Endothelial cell of umbilical vein (primary cell): ENCODE results near the gene OPRM1. TPM values are rescaled to one million over a fixed set of nuclear protein-coding genes. Genes with fewer than 3 reads are reported as not detected.
A peak's percentile ranks its signal among the peaks of the same experiment; 100 is the strongest.

Experiments
- BruUV-seq: library from RNA; stranded (reverse); fragments of 400-500 nt; replicated peaks from 2 replicates; lab custom pipeline; 2021; lab: Mats Ljungman, UMichigan
- CTCF ChIA-PET: fragments of 300-600, 350-600 bp; sonication (Branson Sonifier 250); formaldehyde crosslinking; loops from one replicate; lab custom pipeline; 2021; ENCODE audit warnings: antibody characterized with exemption, inconsistent platforms; lab: Charles Lee
- POLR2A ChIA-PET: fragments of 300-600, 350-600 bp; sonication (Branson Sonifier 250); formaldehyde crosslinking; loops from one replicate; lab custom pipeline; 2021; ENCODE audit warnings: antibody characterized with exemption, inconsistent platforms; lab: Charles Lee
- DNase-seq: peaks from one replicate; pipeline ENCODE4 v3.0.0-alpha.2; 2011; ENCODE audit warnings: low read depth, low spot score
- FAIRE-seq: peaks from 2 replicates; lab custom pipeline; 2011; peaks lifted over from hg19 to GRCh38; lab: Jason Lieb, UNC
- H2AFZ ChIP-seq: 2 replicates; pipeline ENCODE4 v1.6.0; 2012; ENCODE audit warnings: low read depth, low read length, control low read depth, inconsistent platforms
- H3K27ac ChIP-seq: 2 replicates; pipeline ENCODE4 v1.5.1; 2011; ENCODE audit warnings: low read depth, mild to moderate bottlenecking, control low read depth, low read length, moderate library complexity; ENCODE audit not compliant: insufficient read depth
- H3K27me3 ChIP-seq, 2 experiments: 2 replicates each; pipeline versions ENCODE4 v1.6.0 to v1.6.1; 2011; ENCODE audit warnings: low read length in 2 of 2, mixed read lengths in 1 of 2; ENCODE audit not compliant: control insufficient read depth in 2 of 2, insufficient read depth in 2 of 2
- H3K36me3 ChIP-seq, 2 experiments: 2 replicates in 1 of 2; 3 replicates in 1 of 2; pipeline ENCODE4 v1.5.1; 2011; ENCODE audit warnings: low read length in 2 of 2, mild to moderate bottlenecking in 1 of 2, moderate library complexity in 1 of 2; ENCODE audit not compliant: control insufficient read depth in 2 of 2, insufficient read depth in 2 of 2; ENCODE audit errors: extremely low read depth in 1 of 2
- H3K4me1 ChIP-seq: 3 replicates; pipeline ENCODE4 v1.5.1; 2011; ENCODE audit warnings: mild to moderate bottlenecking, low read length; ENCODE audit not compliant: control insufficient read depth, insufficient read depth; ENCODE audit errors: extremely low read depth
- H3K4me2 ChIP-seq: 2 replicates; pipeline ENCODE4 v1.6.1; 2011; ENCODE audit warnings: low read length, control low read depth, mixed read lengths; ENCODE audit not compliant: insufficient read depth
- H3K4me3 ChIP-seq, 3 experiments: fragments of 200-600 bp in 1 of 3; sonication (generic), shearing (Covaris generic) in 1 of 3; replicated peaks in 1 of 3; 2 replicates each; pipeline ENCODE4 v1.5.1; 2011 to 2016; ENCODE audit warnings: control low read depth in 3 of 3, low read length in 3 of 3, mild to moderate bottlenecking in 2 of 3, inconsistent platforms in 1 of 3, low read depth in 1 of 3, moderate library complexity in 1 of 3; ENCODE audit not compliant: insufficient read depth in 1 of 3
- H3K79me2 ChIP-seq: 2 replicates; pipeline ENCODE4 v1.6.0; 2012; ENCODE audit warnings: low read length, inconsistent platforms; ENCODE audit not compliant: control insufficient read depth, insufficient read depth
- H3K9ac ChIP-seq: replicated peaks from 2 replicates; pipeline ENCODE3; 2011; ENCODE audit warnings: low read length, control low read depth; ENCODE audit not compliant: insufficient read depth; ENCODE audit errors: extremely low read depth
- H3K9me1 ChIP-seq: replicated peaks from 3 replicates; pipeline ENCODE4 v1.6.0; 2011; ENCODE audit warnings: mild to moderate bottlenecking, low read length; ENCODE audit not compliant: control insufficient read depth, insufficient read depth; ENCODE audit errors: extremely low read depth
- H3K9me3 ChIP-seq: replicated peaks from 2 replicates; pipeline ENCODE4 v1.5.1; 2012; ENCODE audit warnings: low read length, inconsistent platforms; ENCODE audit not compliant: control insufficient read depth, insufficient read depth
- H4K20me1 ChIP-seq: replicated peaks from 2 replicates; pipeline ENCODE3; 2011; ENCODE audit warnings: mild to moderate bottlenecking, low read length; ENCODE audit not compliant: control insufficient read depth, insufficient read depth; ENCODE audit errors: extremely low read depth
- EZH2 ChIP-seq: IDR thresholded peaks from 2 replicates; pipeline ENCODE4 v1.6.1; 2012; ENCODE audit warnings: borderline replicate concordance, low read depth, mild to moderate bottlenecking, moderate library complexity, low read length, inconsistent platforms; ENCODE audit not compliant: severe bottlenecking
- FOS ChIP-seq: IDR thresholded peaks from 2 replicates; pipeline ENCODE4 v1.6.1; 2011; ENCODE audit warnings: mild to moderate bottlenecking, low read length, moderate library complexity, borderline replicate concordance; ENCODE audit not compliant: insufficient read depth
- GATA2 ChIP-seq: IDR thresholded peaks from 2 replicates; pipeline ENCODE4 v1.7.0; 2011; ENCODE audit warnings: low read depth, mild to moderate bottlenecking, moderate library complexity, mixed read lengths, low read length; ENCODE audit not compliant: insufficient read length, insufficient read depth
- JUN ChIP-seq: IDR thresholded peaks from 2 replicates; pipeline ENCODE4 v1.6.1; 2011; ENCODE audit warnings: borderline replicate concordance, low read depth; ENCODE audit not compliant: insufficient read length, insufficient read depth
- MAX ChIP-seq: IDR thresholded peaks from 2 replicates; pipeline ENCODE4 v1.6.1; 2011; ENCODE audit not compliant: insufficient read depth, insufficient read length
- POLR2A ChIP-seq: IDR thresholded peaks from 2 replicates; pipeline ENCODE4 v1.6.1; 2012; ENCODE audit warnings: low read depth, mild to moderate bottlenecking, control low read depth, low read length
- POLR2AphosphoS5 ChIP-seq: IDR thresholded peaks from 2 replicates; pipeline ENCODE4 v1.6.1; 2012; ENCODE audit warnings: low read depth, mild to moderate bottlenecking, control low read depth, low read length, moderate library complexity; ENCODE audit not compliant: insufficient read depth
- dilution Hi-C: fragments of 300-500 bp; cut with MboI; formaldehyde crosslinking; loops from one replicate; pipeline ENCODE4 v1.15.0; 2019; ENCODE audit warnings: low sequenced_read_pairs; ENCODE audit not compliant: extremely low pct_ligation_motif_present
- intact Hi-C: fragments of 100-400 bp; cut with micrococcal nuclease; formaldehyde crosslinking; loops from one replicate; pipeline ENCODE4 v1.10.0; 2022
- polyA plus RNA-seq, 4 experiments: library from polyadenylated mRNA; depleted of rRNA in 3 of 4; stranded (reverse) in 3 of 4; unstranded in 1 of 4; fragments of >200 nt; gene quantifications; 2 replicates each; pipeline versions ENCODE4 v1.2.1 to v1.2.3, GENCODE V29; 2011 to 2012; ENCODE audit warnings: missing spikeins in 1 of 4
- total RNA-seq: library from RNA; stranded (reverse); gene quantifications from 2 replicates; pipeline ENCODE4 v1.2.3, GENCODE V29; 2021

Gene OPRM1
- total and polyA plus RNA-seq, 2 donors (not counting 3 experiments of a cell fraction or from before 2014, with no cell fraction given): not detected

DNA sequence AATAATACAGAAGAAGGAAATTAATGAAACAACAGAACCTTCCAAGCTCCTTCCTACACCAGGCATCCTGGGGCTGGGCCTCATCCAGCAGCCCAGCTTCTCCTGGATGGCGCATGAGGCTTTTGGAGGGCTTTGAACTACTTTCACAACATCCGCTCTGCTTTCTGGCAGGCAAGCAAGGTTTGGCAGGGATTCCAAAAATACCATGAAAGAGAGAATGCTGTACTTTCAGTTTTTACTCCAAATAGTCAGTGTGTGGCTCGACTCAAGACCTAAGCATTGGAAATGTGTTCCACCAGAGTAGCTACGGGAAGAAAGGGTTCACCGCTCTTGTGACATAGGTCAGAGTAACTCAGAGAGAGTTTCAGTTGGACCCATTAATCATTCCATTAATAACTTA lies 125.4 kb downstream of the OPRM1 start:
- Histone ChIP-seq H3K36me3 (no peaks in the 10 kb centered on the region), H2AFZ (no peak overlapping the region), H3K27me3 (peaks cover 3% of the 10 kb centered on the region in 2 experiments), H3K9ac (no peak overlapping the region), H3K4me2 (no peak overlapping the region), H3K4me1 (no peaks in the 10 kb centered on the region), H3K9me3 (no peaks in the 10 kb centered on the region), H3K9me1 (no peaks in the 10 kb centered on the region), H3K79me2 (no peaks in the 10 kb centered on the region), H3K4me3 (no peak overlapping the region), H3K27ac (no peak overlapping the region), H4K20me1 (no peaks in the 10 kb centered on the region)
- DNase-seq (peak; percentile 57), FAIRE-seq (no peak)
- ChIA-PET POLR2A (no interaction called here), CTCF (interaction anchor here (1.0 to 1.5 kb wide), 3 partner anchors 9 to 13 kb away, joined by 3 to 8 read pairs (median 4); no protein-coding TSS in a partner anchor)
- intact Hi-C loops: no loop called here
- dilution Hi-C loops: no loop called here
- TF ChIP-seq FOS (no peak), GATA2 (no peak), EZH2 (no peak), MAX (no peak)
- no TSS peak for BruUV-seq

GRCh38 chr6:154165478-154165877 lies 126.4 kb downstream of the OPRM1 start:
- TF ChIP-seq POLR2AphosphoS5: no peak
- TF ChIP-seq POLR2A: no peak
- no peak for TF ChIP-seq EZH2
- TF ChIP-seq FOS: no peak
- TF ChIP-seq JUN: no peak
- H3K79me2 ChIP-seq: no peaks in the 10 kb centered on the region
- dilution Hi-C loops (no loop called here), intact Hi-C loops (no loop called here)
- no peaks in the 10 kb centered on the region for H3K9me3 ChIP-seq
- H4K20me1 ChIP-seq: no peaks in the 10 kb centered on the region
- H3K4me1 ChIP-seq: no peaks in the 10 kb centered on the region
- DNase-seq (no peak), FAIRE-seq (no peak)
- no peak overlapping the region for H3K4me2 ChIP-seq
- H3K27ac ChIP-seq: no peak overlapping the region
- H3K9me1 ChIP-seq: no peaks in the 10 kb centered on the region
- ChIA-PET CTCF (interaction anchor here (1.1 to 1.5 kb wide), 2 partner anchors 10 to 112 kb away, joined by 3 to 8 read pairs; no protein-coding TSS in a partner anchor), POLR2A (no interaction called here)
- H3K36me3 ChIP-seq: no peaks in the 10 kb centered on the region
- H3K27me3 ChIP-seq: peaks cover 3% of the 10 kb centered on the region in 2 experiments
- BruUV-seq: no TSS peak
- H3K9ac ChIP-seq: no peak overlapping the region
- H2AFZ ChIP-seq: no peak overlapping the region
- H3K4me3 ChIP-seq: no peak overlapping the region
